ENCODE measurements around the gene ANLN.
"Not testable (repeated sequence)": the region's sequence is repeated elsewhere in the genome, so short reads cannot be mapped to it uniquely, and the experiment has no call there.

Gene ANLN

GRCh38 chr7:36383284-36383683 lies 6.4 kb upstream of the ANLN start:
- H3K9me3 ChIP-seq (ENCODE audit: control insufficient read depth, low read length); H3K36me3 ChIP-seq (ENCODE audit: control insufficient read depth, insufficient read depth, low read length); H3K27me3 ChIP-seq (ENCODE audit: control insufficient read depth, insufficient read depth, low read length); H3K4me1 ChIP-seq (ENCODE audit: control insufficient read depth, insufficient read depth, low read length); H3K9ac ChIP-seq (ENCODE audit: low read length); H3K4me3 ChIP-seq (ENCODE audit: low read length): not testable (repeated sequence)

GRCh38 chr7:36385646-36386045 lies 4.0 kb upstream of the ANLN start:
- not testable (repeated sequence) for H3K27me3 ChIP-seq (ENCODE audit: control insufficient read depth, insufficient read depth, low read length); H3K4me3 ChIP-seq (ENCODE audit: low read length)

GRCh38 chr7:36387435-36388231 lies 2.0 kb upstream of the ANLN start:
- H3K4me3 ChIP-seq (ENCODE audit: low read length): no peak overlapping the region

More at GRCh38 chr7:36385646-36386045, 4.0 kb upstream of the ANLN start:
- H3K36me3 ChIP-seq (ENCODE audit: control insufficient read depth, insufficient read depth, low read length); H3K9ac ChIP-seq (ENCODE audit: low read length); H3K9me3 ChIP-seq (ENCODE audit: control insufficient read depth, low read length); H3K4me1 ChIP-seq (ENCODE audit: control insufficient read depth, insufficient read depth, low read length): not testable (repeated sequence)

GRCh38 chr7:36388423-36388822 lies 1.2 kb upstream of the ANLN start:
- Histone ChIP-seq H3K9ac (ENCODE audit: low read length) (no peak overlapping the region), H3K4me3 (ENCODE audit: low read length) (no peak overlapping the region), H3K27me3 (ENCODE audit: control insufficient read depth, insufficient read depth, low read length) (no peaks in the 10 kb centered on the region), H3K9me3 (ENCODE audit: control insufficient read depth, low read length) (no peaks in the 10 kb centered on the region), H3K4me1 (ENCODE audit: control insufficient read depth, insufficient read depth, low read length) (peaks cover 7% of the 10 kb centered on the region), H3K36me3 (ENCODE audit: control insufficient read depth, insufficient read depth, low read length) (no peaks in the 10 kb centered on the region)

More at GRCh38 chr7:36387435-36388231, 2.0 kb upstream of the ANLN start:
- H3K27me3 ChIP-seq (ENCODE audit: control insufficient read depth, insufficient read depth, low read length): no peaks in the 10 kb centered on the region
- no peaks in the 10 kb centered on the region for H3K9me3 ChIP-seq (ENCODE audit: control insufficient read depth, low read length)
- no peaks in the 10 kb centered on the region for H3K36me3 ChIP-seq (ENCODE audit: control insufficient read depth, insufficient read depth, low read length)
- no peak overlapping the region for H3K9ac ChIP-seq (ENCODE audit: low read length)
- H3K4me1 ChIP-seq (ENCODE audit: control insufficient read depth, insufficient read depth, low read length): peaks cover 7% of the 10 kb centered on the region

GRCh38 chr7:36390199-36391090 lies 783 bp downstream of the ANLN start:
- H3K27me3 ChIP-seq (ENCODE audit: control insufficient read depth, insufficient read depth, low read length): no peaks in the 10 kb centered on the region
- peak overlapping the region; percentile 98 for H3K4me3 ChIP-seq (ENCODE audit: low read length)
- H3K9ac ChIP-seq (ENCODE audit: low read length): peak overlapping the region; percentile 71
- no peaks in the 10 kb centered on the region for H3K9me3 ChIP-seq (ENCODE audit: control insufficient read depth, low read length)
- no peaks in the 10 kb centered on the region for H3K36me3 ChIP-seq (ENCODE audit: control insufficient read depth, insufficient read depth, low read length)
- H3K4me1 ChIP-seq (ENCODE audit: control insufficient read depth, insufficient read depth, low read length): peaks cover 7% of the 10 kb centered on the region

GRCh38 chr7:36391436-36392198 lies 2.0 kb downstream of the ANLN start:
- Histone ChIP-seq H3K36me3 (ENCODE audit: control insufficient read depth, insufficient read depth, low read length) (no peaks in the 10 kb centered on the region), H3K9ac (ENCODE audit: low read length) (peak overlapping the region; percentile 20), H3K4me1 (ENCODE audit: control insufficient read depth, insufficient read depth, low read length) (peaks cover 7% of the 10 kb centered on the region), H3K9me3 (ENCODE audit: control insufficient read depth, low read length) (no peaks in the 10 kb centered on the region), H3K27me3 (ENCODE audit: control insufficient read depth, insufficient read depth, low read length) (no peaks in the 10 kb centered on the region), H3K4me3 (ENCODE audit: low read length) (no peak overlapping the region)

GRCh38 chr7:36393826-36394225 lies 4.2 kb downstream of the ANLN start:
- peaks cover 5% of the 10 kb centered on the region for H3K4me1 ChIP-seq (ENCODE audit: control insufficient read depth, insufficient read depth, low read length)
- no peaks in the 10 kb centered on the region for H3K27me3 ChIP-seq (ENCODE audit: control insufficient read depth, insufficient read depth, low read length)
- H3K36me3 ChIP-seq (ENCODE audit: control insufficient read depth, insufficient read depth, low read length): no peaks in the 10 kb centered on the region

GRCh38 chr7:36395171-36395894 lies 5.7 kb downstream of the ANLN start:
- Histone ChIP-seq H3K4me1 (ENCODE audit: control insufficient read depth, insufficient read depth, low read length) (no peaks in the 10 kb centered on the region), H3K36me3 (ENCODE audit: control insufficient read depth, insufficient read depth, low read length) (no peaks in the 10 kb centered on the region)

More at GRCh38 chr7:36393826-36394225, 4.2 kb downstream of the ANLN start:
- Histone ChIP-seq H3K9me3 (ENCODE audit: control insufficient read depth, low read length) (no peaks in the 10 kb centered on the region), H3K9ac (ENCODE audit: low read length) (no peak overlapping the region), H3K4me3 (ENCODE audit: low read length) (no peak overlapping the region)

GRCh38 chr7:36396150-36396549 lies 6.5 kb downstream of the ANLN start:
- H3K27me3 ChIP-seq (ENCODE audit: control insufficient read depth, insufficient read depth, low read length): no peaks in the 10 kb centered on the region
- no peaks in the 10 kb centered on the region for H3K4me1 ChIP-seq (ENCODE audit: control insufficient read depth, insufficient read depth, low read length)
- no peaks in the 10 kb centered on the region for H3K36me3 ChIP-seq (ENCODE audit: control insufficient read depth, insufficient read depth, low read length)
- no peaks in the 10 kb centered on the region for H3K9me3 ChIP-seq (ENCODE audit: control insufficient read depth, low read length)
- H3K9ac ChIP-seq (ENCODE audit: low read length): no peak overlapping the region
- no peak overlapping the region for H3K4me3 ChIP-seq (ENCODE audit: low read length)

More at GRCh38 chr7:36395171-36395894, 5.7 kb downstream of the ANLN start:
- Histone ChIP-seq H3K4me3 (ENCODE audit: low read length) (no peak overlapping the region), H3K9me3 (ENCODE audit: control insufficient read depth, low read length) (no peaks in the 10 kb centered on the region), H3K9ac (ENCODE audit: low read length) (no peak overlapping the region), H3K27me3 (ENCODE audit: control insufficient read depth, insufficient read depth, low read length) (no peaks in the 10 kb centered on the region)

- Histone ChIP-seq H3K27me3 (ENCODE audit: control insufficient read depth, insufficient read depth, low read length) (no peaks in the 10 kb centered on the region), H3K36me3 (ENCODE audit: control insufficient read depth, insufficient read depth, low read length) (no peaks in the 10 kb centered on the region), H3K9ac (ENCODE audit: low read length) (no peak overlapping the region), H3K4me3 (ENCODE audit: low read length) (no peak overlapping the region), H3K4me1 (ENCODE audit: control insufficient read depth, insufficient read depth, low read length) (no peaks in the 10 kb centered on the region), H3K9me3 (ENCODE audit: control insufficient read depth, low read length) (no peaks in the 10 kb centered on the region)
These were observed 10.4 kb downstream of the ANLN start for GRCh38 chr7:36400036-36400435.

- Histone ChIP-seq H3K27me3 (ENCODE audit: control insufficient read depth, insufficient read depth, low read length) (no peaks in the 10 kb centered on the region), H3K4me3 (ENCODE audit: low read length) (no peak overlapping the region), H3K9me3 (ENCODE audit: control insufficient read depth, low read length) (no peaks in the 10 kb centered on the region), H3K9ac (ENCODE audit: low read length) (no peak overlapping the region), H3K4me1 (ENCODE audit: control insufficient read depth, insufficient read depth, low read length) (no peaks in the 10 kb centered on the region), H3K36me3 (ENCODE audit: control insufficient read depth, insufficient read depth, low read length) (no peaks in the 10 kb centered on the region)
These were observed 10.9 kb downstream of the ANLN start for GRCh38 chr7:36400606-36401005.
